ENCODE data around the gene SF3B2.
"Not testable (repeated sequence)": the region's sequence is repeated elsewhere in the genome, so short reads cannot be mapped to it uniquely, and the experiment has no call there.

SF3B2 gene

GRCh38 chr11:66052664-66052982 is 459 bp downstream of the SF3B2 start:
- no peak for DNase-seq

- DNase-seq, result no peak
These were observed 2.9 kb downstream of the SF3B2 start for GRCh38 chr11:66055021-66055420.

- DNase-seq, result no peak
These were observed 4.3 kb downstream of the SF3B2 start for GRCh38 chr11:66056501-66056900.

DNA sequence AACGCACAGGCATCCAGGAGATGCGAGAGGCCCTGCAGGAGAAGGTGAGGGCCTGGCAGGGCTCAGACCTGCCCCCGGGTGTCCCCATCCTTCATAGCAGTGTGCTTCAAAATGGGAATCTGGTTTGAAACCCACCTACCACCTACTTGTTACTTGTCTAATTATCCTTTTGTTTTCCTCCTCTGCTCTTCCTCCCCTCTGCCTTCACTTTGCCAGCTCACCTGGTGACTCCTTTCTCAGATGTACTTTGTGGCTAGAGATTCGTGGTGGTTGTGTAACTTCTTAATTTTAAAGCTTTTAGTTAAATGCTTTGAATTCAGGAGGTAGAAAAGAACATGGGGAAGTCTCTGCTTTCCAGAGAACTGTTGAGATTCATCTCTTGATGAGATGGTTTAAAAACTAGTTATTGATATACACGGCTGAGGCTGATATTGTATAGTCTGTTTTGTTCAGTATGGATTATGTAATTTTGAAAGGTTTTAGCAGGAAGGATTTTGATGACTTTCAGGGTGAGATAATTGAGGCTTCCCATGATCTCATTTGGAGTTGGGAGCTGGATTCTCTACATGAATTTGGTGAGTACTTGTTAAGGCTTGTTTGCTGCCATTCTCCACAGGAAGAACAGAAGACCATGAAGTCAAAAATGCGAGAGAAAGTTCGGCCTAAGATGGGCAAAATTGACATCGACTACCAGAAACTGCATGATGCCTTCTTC is 8.0 kb downstream of the SF3B2 start:
- no peak for DNase-seq

DNA sequence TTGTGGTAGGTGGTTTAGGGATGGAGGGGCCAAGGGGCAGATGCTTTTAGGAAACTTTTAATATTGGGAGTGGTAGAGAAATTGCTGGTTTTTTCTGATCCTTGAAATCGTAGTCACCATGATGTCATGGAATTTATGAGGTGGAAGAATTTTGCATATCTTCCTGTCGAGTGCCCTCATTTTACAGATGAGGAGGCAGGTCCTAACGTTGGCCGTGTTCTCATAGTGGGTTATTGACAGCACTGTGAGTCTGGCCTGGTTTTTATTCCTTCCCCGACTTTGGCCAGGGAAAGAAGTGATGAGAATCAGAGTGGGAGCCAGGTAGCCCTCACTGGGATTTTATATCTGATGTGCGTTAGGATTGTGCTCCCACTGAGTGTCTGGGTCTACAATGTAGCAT is 9.1 kb downstream of the SF3B2 start:
- no peak for DNase-seq

DNA sequence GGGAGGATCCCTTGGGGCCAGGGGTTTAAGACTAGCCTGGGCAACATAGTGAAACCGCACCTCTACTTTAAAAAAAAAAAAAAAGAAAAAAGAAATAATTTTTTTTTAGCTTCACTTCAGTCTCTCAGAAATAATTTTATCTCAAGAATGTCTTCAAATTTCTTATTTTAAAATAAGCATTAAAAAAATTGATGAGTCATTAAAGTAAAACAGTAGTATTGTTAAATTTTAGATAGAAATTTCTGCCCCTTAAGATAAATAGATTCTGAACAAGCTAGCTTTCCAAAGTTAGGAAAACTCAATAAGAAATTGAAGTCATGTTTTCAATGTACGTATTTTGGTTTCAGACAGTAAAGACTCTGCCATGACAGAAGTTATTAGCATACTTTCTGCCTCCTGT is 10.2 kb downstream of the SF3B2 start:
- no peak for DNase-seq

GRCh38 chr11:66063900-66064299 is 11.7 kb downstream of the SF3B2 start:
- no peak for DNase-seq

DNA sequence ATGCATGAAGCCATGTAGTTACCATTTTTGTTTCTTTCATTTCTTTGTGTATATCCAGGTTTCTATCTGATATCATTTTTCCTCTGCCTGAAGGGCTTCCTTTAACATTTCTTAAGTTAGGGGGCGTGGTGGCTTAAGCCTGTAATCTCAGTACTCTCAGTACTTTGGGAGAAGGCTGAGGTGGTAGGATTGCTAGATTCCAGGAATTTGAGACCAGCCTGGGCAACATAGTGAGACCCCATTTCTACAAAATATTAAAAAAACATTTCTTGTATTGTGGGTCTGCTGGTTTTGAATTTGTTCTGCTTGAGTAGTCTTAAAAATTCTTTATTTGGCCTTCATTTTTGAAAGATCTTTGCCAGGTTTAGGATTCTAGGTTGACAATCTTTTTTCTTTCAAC is 12.4 kb downstream of the SF3B2 start:
- DNase-seq, result no peak

DNA sequence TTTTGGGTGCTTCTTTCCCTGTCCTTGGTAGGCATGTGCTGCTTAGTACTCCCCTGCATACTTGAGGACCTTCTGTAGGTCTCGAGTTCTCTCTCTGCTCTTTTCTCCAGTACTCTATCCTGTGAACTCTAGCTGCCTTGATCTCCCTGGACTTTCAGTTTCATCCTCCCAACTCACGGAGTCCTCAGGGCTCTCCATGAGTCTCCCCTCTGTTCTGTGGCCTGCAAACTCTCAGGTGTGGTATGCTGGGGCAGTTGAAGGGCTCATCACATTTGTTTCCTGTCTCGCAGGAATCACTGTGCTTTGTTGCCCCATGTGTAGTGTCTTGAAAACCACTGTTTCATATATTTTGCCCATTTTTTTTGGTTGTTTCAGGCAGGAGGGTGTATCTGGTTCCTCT is 14.6 kb downstream of the SF3B2 start:
- DNase-seq, result no peak

DNA sequence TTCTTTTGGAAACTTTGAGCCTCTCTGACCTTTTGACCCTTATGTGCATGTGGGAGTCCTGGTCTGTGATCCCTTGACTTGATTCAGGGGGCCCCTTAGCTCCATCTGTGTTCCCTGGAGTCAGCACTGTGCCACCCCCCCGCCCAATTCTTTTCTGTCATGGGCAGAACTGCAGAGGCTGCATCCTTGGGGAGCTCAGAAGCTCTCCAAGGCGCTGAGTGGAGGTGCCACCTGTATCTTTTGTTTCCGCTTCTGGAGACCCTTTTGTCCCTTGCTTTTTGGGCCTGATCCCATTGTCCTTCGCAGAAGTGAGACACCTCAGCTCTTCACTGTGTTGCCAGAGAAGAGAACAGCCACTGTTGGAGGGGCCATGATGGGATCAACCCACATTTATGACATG is 15.5 kb downstream of the SF3B2 start:
- DNase-seq, result no peak

- peak; percentile 49 for DNase-seq
These were observed 16.1 kb downstream of the SF3B2 start for GRCh38 chr11:66068154-66068821.

GRCh38 chr11:66068923-66069714 is 17.0 kb downstream of the SF3B2 start:
- DNase-seq, result peak; percentile 42

GRCh38 chr11:66069715-66070603 is 17.8 kb downstream of the SF3B2 start, which contains the start of gene PACS1:
PACS1 (plus strand) TSS chr11:66070272; CDS start chr11:66070487, 215 bp downstream.
- peak; percentile 65 for DNase-seq

DNA sequence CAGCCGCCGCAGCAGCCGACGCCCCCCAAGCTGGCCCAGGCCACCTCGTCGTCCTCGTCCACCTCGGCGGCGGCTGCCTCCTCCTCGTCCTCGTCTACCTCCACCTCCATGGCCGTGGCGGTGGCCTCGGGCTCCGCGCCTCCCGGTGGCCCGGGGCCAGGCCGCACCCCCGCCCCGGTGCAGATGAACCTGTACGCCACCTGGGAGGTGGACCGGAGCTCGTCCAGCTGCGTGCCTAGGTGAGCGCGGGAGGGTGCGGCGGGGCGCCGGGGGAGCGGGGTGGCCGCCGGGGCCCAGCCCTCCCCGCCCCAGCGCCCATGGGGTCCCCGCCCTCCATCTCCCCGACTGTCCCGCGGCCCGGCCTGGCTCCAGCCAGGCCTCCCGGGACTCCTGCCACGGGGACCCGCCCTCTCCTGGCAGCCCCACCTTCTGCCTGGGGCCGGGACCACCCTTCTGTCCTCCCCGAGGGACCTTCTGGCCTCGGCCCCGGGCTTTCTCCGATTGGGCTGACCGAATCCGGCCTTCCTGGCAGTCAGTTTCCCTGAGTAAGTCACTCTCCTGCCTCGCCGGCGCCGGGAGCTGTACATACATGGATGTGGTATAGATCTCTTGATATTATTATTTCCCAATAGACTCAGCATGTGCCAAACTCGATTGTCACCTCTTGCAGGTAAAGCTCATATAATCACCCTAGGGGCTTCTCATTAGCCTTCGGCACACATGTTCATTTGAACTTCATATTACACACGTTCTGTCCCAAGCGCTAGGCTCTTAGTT is 18.6 kb downstream of the SF3B2 start:
- DNase-seq, result peak; percentile 15

GRCh38 chr11:66071381-66071801 is 19.2 kb downstream of the SF3B2 start:
- no peak for DNase-seq

DNA sequence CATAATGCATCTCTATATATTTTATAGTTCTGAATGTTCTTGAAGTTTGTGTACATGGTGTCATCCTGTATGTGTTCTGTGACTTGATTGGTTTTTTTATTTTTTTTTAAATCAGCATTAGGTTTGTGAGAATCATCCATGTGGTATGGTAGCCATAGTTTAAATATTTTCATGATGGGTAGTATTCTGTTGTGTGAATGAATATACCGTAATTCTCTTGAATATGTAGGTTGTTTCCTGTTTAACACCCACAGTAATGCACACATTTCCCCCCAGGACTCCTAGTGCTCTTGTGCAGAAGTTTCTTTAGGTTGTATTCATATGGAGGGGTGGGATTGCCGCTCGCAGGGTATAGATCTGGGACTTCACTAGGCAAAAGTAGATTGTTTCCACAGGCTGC is 19.9 kb downstream of the SF3B2 start:
- no peak for DNase-seq

DNA sequence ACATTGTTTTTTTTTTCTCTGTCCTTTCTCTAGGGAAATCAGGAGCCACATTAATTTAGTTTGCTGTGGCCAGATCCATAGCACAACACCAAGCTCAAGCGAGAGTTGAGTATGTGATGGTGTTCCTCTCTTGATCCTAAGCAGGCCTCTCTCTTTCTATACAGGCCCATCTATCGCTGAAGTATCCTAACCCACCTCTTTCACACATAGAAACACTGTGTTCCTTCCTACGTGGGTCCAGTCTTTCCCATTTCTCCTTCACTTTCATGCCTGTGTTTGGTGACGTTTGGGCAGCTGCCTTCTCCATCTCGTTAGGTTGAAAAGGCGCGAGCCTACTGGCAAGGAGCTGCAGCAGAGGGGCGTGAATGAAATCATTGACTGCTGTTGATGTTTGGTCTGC is 20.4 kb downstream of the SF3B2 start:
- DNase-seq, result no peak

- no peak for DNase-seq
These were observed 21.5 kb downstream of the SF3B2 start for GRCh38 chr11:66073669-66074068.

GRCh38 chr11:66075273-66075672 is 23.1 kb downstream of the SF3B2 start:
- DNase-seq, result no peak

- no peak for DNase-seq
These were observed 24.4 kb downstream of the SF3B2 start for GRCh38 chr11:66076561-66076960.

- no peak for DNase-seq
These were observed 25.8 kb downstream of the SF3B2 start for GRCh38 chr11:66077927-66078326.

- DNase-seq, result not testable (repeated sequence)
These were observed 26.8 kb downstream of the SF3B2 start for GRCh38 chr11:66078949-66079348.

Measured in midbrain (tissue), 1 donor.